Endothelial cell of umbilical vein (primary cell): ENCODE measurements around the gene HECTD4. TPM values are rescaled to one million over a fixed set of nuclear protein-coding genes. Genes with fewer than 3 reads are reported as not detected.

Source experiments
- BruUV-seq: library from RNA; stranded (reverse); fragments of 400-500 nt; replicated peaks from 2 replicates; lab custom pipeline; 2021; lab: Mats Ljungman, UMichigan
- CTCF ChIA-PET: fragments of 300-600, 350-600 bp; sonication (Branson Sonifier 250); formaldehyde crosslinking; loops from one replicate; lab custom pipeline; 2021; ENCODE audit warnings: antibody characterized with exemption, inconsistent platforms; lab: Charles Lee
- POLR2A ChIA-PET: fragments of 300-600, 350-600 bp; sonication (Branson Sonifier 250); formaldehyde crosslinking; loops from one replicate; lab custom pipeline; 2021; ENCODE audit warnings: antibody characterized with exemption, inconsistent platforms; lab: Charles Lee
- DNase-seq: peaks from one replicate; pipeline ENCODE4 v3.0.0-alpha.2; 2011; ENCODE audit warnings: low read depth, low spot score
- FAIRE-seq: peaks from 2 replicates; lab custom pipeline; 2011; peaks lifted over from hg19 to GRCh38; lab: Jason Lieb, UNC
- H2AFZ ChIP-seq: 2 replicates; pipeline ENCODE4 v1.6.0; 2012; ENCODE audit warnings: low read depth, low read length, control low read depth, inconsistent platforms
- H3K27ac ChIP-seq: 2 replicates; pipeline ENCODE4 v1.5.1; 2011; ENCODE audit warnings: low read depth, mild to moderate bottlenecking, control low read depth, low read length, moderate library complexity; ENCODE audit not compliant: insufficient read depth
- H3K27me3 ChIP-seq, 2 experiments: 2 replicates each; pipeline versions ENCODE4 v1.6.0 to v1.6.1; 2011; ENCODE audit warnings: low read length in 2 of 2, mixed read lengths in 1 of 2; ENCODE audit not compliant: control insufficient read depth in 2 of 2, insufficient read depth in 2 of 2
- H3K36me3 ChIP-seq, 2 experiments: 2 replicates in 1 of 2; 3 replicates in 1 of 2; pipeline ENCODE4 v1.5.1; 2011; ENCODE audit warnings: low read length in 2 of 2, mild to moderate bottlenecking in 1 of 2, moderate library complexity in 1 of 2; ENCODE audit not compliant: control insufficient read depth in 2 of 2, insufficient read depth in 2 of 2; ENCODE audit errors: extremely low read depth in 1 of 2
- H3K4me1 ChIP-seq: 3 replicates; pipeline ENCODE4 v1.5.1; 2011; ENCODE audit warnings: mild to moderate bottlenecking, low read length; ENCODE audit not compliant: control insufficient read depth, insufficient read depth; ENCODE audit errors: extremely low read depth
- H3K4me2 ChIP-seq: 2 replicates; pipeline ENCODE4 v1.6.1; 2011; ENCODE audit warnings: low read length, control low read depth, mixed read lengths; ENCODE audit not compliant: insufficient read depth
- H3K4me3 ChIP-seq, 3 experiments: fragments of 200-600 bp in 1 of 3; sonication (generic), shearing (Covaris generic) in 1 of 3; replicated peaks in 1 of 3; 2 replicates each; pipeline ENCODE4 v1.5.1; 2011 to 2016; ENCODE audit warnings: control low read depth in 3 of 3, low read length in 3 of 3, mild to moderate bottlenecking in 2 of 3, inconsistent platforms in 1 of 3, low read depth in 1 of 3, moderate library complexity in 1 of 3; ENCODE audit not compliant: insufficient read depth in 1 of 3
- H3K79me2 ChIP-seq: 2 replicates; pipeline ENCODE4 v1.6.0; 2012; ENCODE audit warnings: low read length, inconsistent platforms; ENCODE audit not compliant: control insufficient read depth, insufficient read depth
- H3K9ac ChIP-seq: replicated peaks from 2 replicates; pipeline ENCODE3; 2011; ENCODE audit warnings: low read length, control low read depth; ENCODE audit not compliant: insufficient read depth; ENCODE audit errors: extremely low read depth
- H3K9me1 ChIP-seq: replicated peaks from 3 replicates; pipeline ENCODE4 v1.6.0; 2011; ENCODE audit warnings: mild to moderate bottlenecking, low read length; ENCODE audit not compliant: control insufficient read depth, insufficient read depth; ENCODE audit errors: extremely low read depth
- H3K9me3 ChIP-seq: replicated peaks from 2 replicates; pipeline ENCODE4 v1.5.1; 2012; ENCODE audit warnings: low read length, inconsistent platforms; ENCODE audit not compliant: control insufficient read depth, insufficient read depth
- H4K20me1 ChIP-seq: replicated peaks from 2 replicates; pipeline ENCODE3; 2011; ENCODE audit warnings: mild to moderate bottlenecking, low read length; ENCODE audit not compliant: control insufficient read depth, insufficient read depth; ENCODE audit errors: extremely low read depth
- EZH2 ChIP-seq: IDR thresholded peaks from 2 replicates; pipeline ENCODE4 v1.6.1; 2012; ENCODE audit warnings: borderline replicate concordance, low read depth, mild to moderate bottlenecking, moderate library complexity, low read length, inconsistent platforms; ENCODE audit not compliant: severe bottlenecking
- FOS ChIP-seq: IDR thresholded peaks from 2 replicates; pipeline ENCODE4 v1.6.1; 2011; ENCODE audit warnings: mild to moderate bottlenecking, low read length, moderate library complexity, borderline replicate concordance; ENCODE audit not compliant: insufficient read depth
- GATA2 ChIP-seq: IDR thresholded peaks from 2 replicates; pipeline ENCODE4 v1.7.0; 2011; ENCODE audit warnings: low read depth, mild to moderate bottlenecking, moderate library complexity, mixed read lengths, low read length; ENCODE audit not compliant: insufficient read length, insufficient read depth
- MYC ChIP-seq: IDR thresholded peaks from one replicate; pipeline ENCODE4 v1.6.1; 2011; ENCODE audit warnings: mild to moderate bottlenecking, low read depth, low read length
- dilution Hi-C: fragments of 300-500 bp; cut with MboI; formaldehyde crosslinking; loops from one replicate; pipeline ENCODE4 v1.15.0; 2019; ENCODE audit warnings: low sequenced_read_pairs; ENCODE audit not compliant: extremely low pct_ligation_motif_present
- intact Hi-C: fragments of 100-400 bp; cut with micrococcal nuclease; formaldehyde crosslinking; loops from one replicate; pipeline ENCODE4 v1.10.0; 2022
- polyA plus RNA-seq, 4 experiments: library from polyadenylated mRNA; depleted of rRNA in 3 of 4; stranded (reverse) in 3 of 4; unstranded in 1 of 4; fragments of >200 nt; gene quantifications; 2 replicates each; pipeline versions ENCODE4 v1.2.1 to v1.2.3, GENCODE V29; 2011 to 2012; ENCODE audit warnings: missing spikeins in 1 of 4
- total RNA-seq: library from RNA; stranded (reverse); gene quantifications from 2 replicates; pipeline ENCODE4 v1.2.3, GENCODE V29; 2021

The HECTD4 gene
- total and polyA plus RNA-seq, 2 donors (not counting 3 experiments of a cell fraction or from before 2014, with no cell fraction given), result 9.7 to 47.7 TPM

DNA sequence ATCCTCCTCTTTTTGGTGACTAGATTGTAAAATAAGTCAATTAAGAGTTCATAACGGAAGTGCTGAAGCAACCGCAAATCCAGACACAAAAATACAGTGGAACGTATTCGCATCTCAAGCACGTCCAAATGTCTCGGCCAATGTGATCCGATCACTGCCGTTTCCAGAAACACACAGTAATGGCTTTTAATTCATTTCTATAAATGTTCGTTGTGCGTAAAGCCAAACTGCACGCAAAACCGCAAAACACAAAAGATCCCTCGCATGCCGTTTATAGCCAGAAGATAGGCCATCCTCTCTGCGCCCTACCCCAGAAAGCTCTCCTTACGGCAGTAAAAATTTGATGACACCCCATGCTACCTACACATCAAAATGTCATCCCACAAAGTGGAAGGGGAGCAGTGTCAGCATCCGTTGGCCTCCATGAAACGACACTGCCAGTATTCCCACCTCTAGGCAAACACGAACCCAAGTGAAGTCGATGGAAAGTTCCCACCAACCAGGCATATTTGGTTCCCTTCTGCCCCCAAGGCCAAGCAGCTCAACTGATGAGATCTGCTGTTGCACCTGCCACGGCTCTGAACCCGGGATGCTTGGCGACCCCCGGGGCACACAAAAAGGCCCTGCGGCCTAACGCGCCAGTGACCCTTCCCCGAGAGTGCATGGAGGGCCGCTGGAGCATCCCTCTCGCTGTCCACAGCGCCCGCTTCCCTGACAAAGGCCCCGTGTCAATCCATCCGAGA lies 1.4 kb downstream of the HECTD4 start:
- ChIA-PET POLR2A (interaction anchor here (0.6 kb wide), 1 partner anchor 74 kb away, joined by 12 read pairs; no protein-coding TSS in a partner anchor), CTCF (interaction anchor here (0.6 to 1.4 kb wide), 2 partner anchors 183 to 188 kb away, joined by 3 to 7 read pairs; no protein-coding TSS in a partner anchor)
- Histone ChIP-seq H3K36me3 (no peaks in the 10 kb centered on the region), H3K27ac (no peak overlapping the region), H3K9ac (peak overlapping the region; percentile 82), H3K4me2 (peak overlapping the region; percentile 36), H3K4me1 (peaks cover 12% of the 10 kb centered on the region), H3K27me3 (no peaks in the 10 kb centered on the region), H2AFZ (peak overlapping the region; percentile 100), H3K4me3 (peak overlapping the region; percentile 71 to 95 (median 72)), H3K79me2 (peaks cover 32% of the 10 kb centered on the region), H3K9me3 (no peaks in the 10 kb centered on the region), H3K9me1 (no peaks in the 10 kb centered on the region), H4K20me1 (no peaks in the 10 kb centered on the region)
- TSS peak; percentile 28 for BruUV-seq
- FAIRE-seq (no peak), DNase-seq (peak; percentile 11)
- no peak for TF ChIP-seq MYC
- no peak for TF ChIP-seq GATA2
- no peak for TF ChIP-seq EZH2
- dilution Hi-C loops, result no loop called here
- intact Hi-C loops, result loop anchor here (10.0 kb wide), 1 partner anchor 366 kb away; the partner anchor contains the start of genes ERP29 and TMEM116

DNA sequence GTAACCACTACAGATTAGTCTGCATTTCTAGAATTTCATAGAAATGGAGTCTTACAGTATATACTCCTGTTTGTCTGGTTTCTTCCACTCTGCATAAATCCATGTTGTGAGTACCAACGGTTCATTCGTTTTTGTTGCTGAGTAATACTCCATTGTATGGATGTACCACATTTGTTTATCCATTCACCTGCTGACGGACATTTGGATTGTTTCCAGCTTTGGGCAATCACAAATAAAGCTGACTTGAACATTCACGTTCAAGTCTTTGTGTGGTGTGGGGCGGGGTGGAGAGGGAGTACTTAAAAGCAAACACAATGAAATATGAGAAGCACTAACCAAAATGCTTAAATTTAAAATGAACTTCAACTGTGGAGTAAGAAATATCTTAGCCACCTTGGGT lies 7.1 kb downstream of the HECTD4 start:
- POLR2A ChIA-PET, result no interaction called here

More for the DNA sequence above, 7.1 kb downstream of the HECTD4 start:
- Histone ChIP-seq H3K9me3 (no peaks in the 10 kb centered on the region), H3K27ac (no peak overlapping the region), H4K20me1 (peaks cover 3% of the 10 kb centered on the region), H3K27me3 (no peaks in the 10 kb centered on the region), H3K4me1 (no peaks in the 10 kb centered on the region), H3K4me2 (no peak overlapping the region), H3K9me1 (no peaks in the 10 kb centered on the region), H3K4me3 (no peak overlapping the region), H3K79me2 (peaks cover 35% of the 10 kb centered on the region), H3K36me3 (no peaks in the 10 kb centered on the region), H2AFZ (no peak overlapping the region), H3K9ac (no peak overlapping the region)
- no peak for DNase-seq
- FAIRE-seq, result no peak
- dilution Hi-C loops (no loop called here), intact Hi-C loops (no loop called here)
- no peak for TF ChIP-seq FOS
- BruUV-seq, result no TSS peak
- CTCF ChIA-PET, result interaction anchor here (1.3 kb wide), 1 partner anchor 12 kb away, joined by 3 read pairs; no protein-coding TSS in a partner anchor
